ENCODE measurements around the gene CNTNAP5.

CNTNAP5 gene

DNA sequence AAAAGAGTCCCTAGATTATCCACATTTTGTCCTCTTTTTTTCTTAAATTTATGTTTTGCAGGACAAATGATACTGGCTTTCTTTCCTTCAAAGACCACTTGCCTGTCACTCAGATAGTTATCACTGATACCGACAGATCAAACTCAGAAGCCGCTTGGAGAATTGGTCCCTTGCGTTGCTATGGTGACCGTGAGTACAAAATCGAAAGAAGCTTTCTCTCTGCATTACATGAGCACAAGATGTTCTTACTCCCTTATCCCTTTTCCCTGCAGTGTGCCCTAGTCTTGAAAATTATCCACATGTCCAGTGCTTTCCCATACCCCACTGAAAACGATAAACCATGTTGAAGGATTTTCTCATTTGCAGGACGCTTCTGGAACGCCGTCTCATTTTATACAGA lies 738.5 kb downstream of the CNTNAP5 start:
- no peak for DNase-seq (ENCODE audit: low read depth)
- H3K4me3 ChIP-seq (ENCODE audit: low read length): no peak overlapping the region
- TF ChIP-seq, protein P1, sequence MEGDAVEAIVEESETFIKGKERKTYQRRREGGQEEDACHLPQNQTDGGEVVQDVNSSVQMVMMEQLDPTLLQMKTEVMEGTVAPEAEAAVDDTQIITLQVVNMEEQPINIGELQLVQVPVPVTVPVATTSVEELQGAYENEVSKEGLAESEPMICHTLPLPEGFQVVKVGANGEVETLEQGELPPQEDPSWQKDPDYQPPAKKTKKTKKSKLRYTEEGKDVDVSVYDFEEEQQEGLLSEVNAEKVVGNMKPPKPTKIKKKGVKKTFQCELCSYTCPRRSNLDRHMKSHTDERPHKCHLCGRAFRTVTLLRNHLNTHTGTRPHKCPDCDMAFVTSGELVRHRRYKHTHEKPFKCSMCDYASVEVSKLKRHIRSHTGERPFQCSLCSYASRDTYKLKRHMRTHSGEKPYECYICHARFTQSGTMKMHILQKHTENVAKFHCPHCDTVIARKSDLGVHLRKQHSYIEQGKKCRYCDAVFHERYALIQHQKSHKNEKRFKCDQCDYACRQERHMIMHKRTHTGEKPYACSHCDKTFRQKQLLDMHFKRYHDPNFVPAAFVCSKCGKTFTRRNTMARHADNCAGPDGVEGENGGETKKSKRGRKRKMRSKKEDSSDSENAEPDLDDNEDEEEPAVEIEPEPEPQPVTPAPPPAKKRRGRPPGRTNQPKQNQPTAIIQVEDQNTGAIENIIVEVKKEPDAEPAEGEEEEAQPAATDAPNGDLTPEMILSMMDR (conservative IDR thresholded peaks at IDR 0.05; ENCODE audit: low read length): no peak

DNA sequence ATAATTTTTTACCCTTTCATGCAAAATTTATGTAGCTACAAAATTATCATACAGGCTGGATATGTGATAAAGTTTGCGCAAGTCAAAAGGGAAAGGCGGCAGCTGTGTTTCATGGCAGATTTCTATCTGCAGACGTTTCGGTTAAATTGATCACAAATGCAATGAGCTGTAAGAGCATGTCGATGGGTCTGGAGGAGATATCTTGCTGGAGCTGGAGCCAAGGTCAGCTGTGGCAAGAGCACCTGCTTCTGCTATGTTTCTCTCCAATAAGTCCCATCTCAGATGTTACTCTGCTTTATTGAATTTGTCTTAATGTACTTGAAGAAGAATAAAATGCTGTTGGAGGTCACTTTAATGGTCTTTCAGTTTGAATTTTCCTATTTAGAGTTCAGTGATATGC lies 749.7 kb downstream of the CNTNAP5 start:
- TF ChIP-seq, protein P1 (conservative IDR thresholded peaks at IDR 0.05; ENCODE audit: low read length): no peak

DNA sequence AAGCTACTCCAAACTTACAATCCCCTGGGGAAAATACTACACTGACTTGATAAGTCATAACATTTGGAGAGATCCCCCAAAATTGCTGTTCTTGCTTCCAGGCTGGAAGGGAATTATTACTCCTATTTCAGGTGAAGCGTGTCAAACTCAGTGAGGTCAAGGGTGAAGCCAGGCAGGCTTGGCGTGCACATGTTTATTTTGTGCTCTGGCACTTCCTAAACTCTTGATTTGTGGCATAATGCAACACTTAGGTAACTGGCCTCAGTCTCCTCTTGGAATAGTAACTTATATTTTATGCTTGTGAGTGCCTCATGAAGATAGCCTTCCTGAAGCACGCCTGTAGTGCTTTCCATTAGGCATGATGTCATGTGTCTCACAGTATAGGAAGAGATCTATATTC lies 751.2 kb downstream of the CNTNAP5 start:
- DNase-seq (ENCODE audit: low read depth): no peak
- TF ChIP-seq, protein P1 (conservative IDR thresholded peaks at IDR 0.05; ENCODE audit: low read length): no peak
- H3K4me3 ChIP-seq (ENCODE audit: low read length): no peak overlapping the region

More for the DNA sequence above, 749.7 kb downstream of the CNTNAP5 start:
- no peak overlapping the region for H3K4me3 ChIP-seq (ENCODE audit: low read length)
- no peak for DNase-seq (ENCODE audit: low read depth)

DNA sequence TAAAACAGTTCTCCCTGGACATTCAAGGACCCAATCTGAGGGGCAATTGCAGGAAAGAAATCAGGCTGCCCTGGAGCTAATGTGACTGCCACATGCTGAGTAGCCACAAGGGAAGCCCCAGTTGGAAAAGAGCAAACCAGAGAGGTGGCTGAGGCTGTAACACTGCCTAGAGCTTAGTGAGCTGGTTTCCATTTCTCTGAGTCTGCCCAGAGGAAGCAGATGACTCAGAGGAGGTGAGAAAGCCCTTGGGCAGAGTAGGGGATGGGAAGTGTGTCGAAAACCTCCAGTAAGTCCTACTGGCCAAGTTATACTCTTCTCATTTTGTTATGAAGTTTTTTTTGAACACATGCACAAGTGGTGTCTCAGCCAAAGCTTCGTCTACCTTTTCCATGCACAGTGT lies 753.0 kb downstream of the CNTNAP5 start:
- DNase-seq (ENCODE audit: low read depth): no peak
- TF ChIP-seq, protein P1 (conservative IDR thresholded peaks at IDR 0.05; ENCODE audit: low read length): no peak
- no peak overlapping the region for H3K4me3 ChIP-seq (ENCODE audit: low read length)

DNA sequence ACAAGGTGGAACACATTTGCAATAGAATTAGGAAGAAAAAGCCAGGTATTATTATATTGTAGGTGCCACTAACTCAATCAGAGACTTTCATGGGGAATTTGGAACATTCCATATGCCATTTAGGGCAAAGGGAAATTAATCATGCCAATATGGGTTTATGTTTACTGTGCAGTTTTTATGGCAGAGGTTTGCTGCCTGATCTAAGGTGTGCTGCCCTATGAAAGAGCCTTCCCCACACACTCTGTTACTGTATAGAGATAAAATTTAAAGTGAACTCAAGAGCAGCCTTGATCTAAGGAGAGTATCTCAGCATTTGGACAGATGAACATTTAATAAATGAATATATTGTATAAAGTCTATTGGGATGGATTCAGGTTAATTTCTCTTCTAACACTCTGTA lies 771.6 kb downstream of the CNTNAP5 start:
- no peak overlapping the region for H3K4me3 ChIP-seq (ENCODE audit: low read length)
- TF ChIP-seq, protein P1 (conservative IDR thresholded peaks at IDR 0.05; ENCODE audit: low read length): no peak
- DNase-seq (ENCODE audit: low read depth): no peak

DNA sequence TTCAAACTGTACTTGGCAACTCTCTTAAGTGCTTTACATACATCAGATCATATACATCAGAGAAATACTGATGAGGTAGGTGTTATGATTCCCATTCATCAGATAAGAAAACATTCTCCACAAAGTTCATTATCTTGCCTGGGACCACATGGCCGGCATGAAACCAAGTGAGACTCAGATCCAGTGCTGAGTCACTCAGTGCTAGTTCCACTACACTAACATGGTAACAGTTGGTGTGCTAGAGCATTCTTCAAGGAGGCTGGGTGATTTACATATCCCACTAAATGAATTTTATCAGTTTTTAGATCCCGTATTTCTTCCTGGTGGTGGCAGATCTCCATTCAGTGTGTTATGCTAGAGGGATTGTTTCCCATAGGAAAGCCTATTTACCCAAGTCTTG lies 772.0 kb downstream of the CNTNAP5 start:
- H3K4me3 ChIP-seq (ENCODE audit: low read length): no peak overlapping the region
- TF ChIP-seq, protein P1 (conservative IDR thresholded peaks at IDR 0.05; ENCODE audit: low read length): no peak
- no peak for DNase-seq (ENCODE audit: low read depth)

DNA sequence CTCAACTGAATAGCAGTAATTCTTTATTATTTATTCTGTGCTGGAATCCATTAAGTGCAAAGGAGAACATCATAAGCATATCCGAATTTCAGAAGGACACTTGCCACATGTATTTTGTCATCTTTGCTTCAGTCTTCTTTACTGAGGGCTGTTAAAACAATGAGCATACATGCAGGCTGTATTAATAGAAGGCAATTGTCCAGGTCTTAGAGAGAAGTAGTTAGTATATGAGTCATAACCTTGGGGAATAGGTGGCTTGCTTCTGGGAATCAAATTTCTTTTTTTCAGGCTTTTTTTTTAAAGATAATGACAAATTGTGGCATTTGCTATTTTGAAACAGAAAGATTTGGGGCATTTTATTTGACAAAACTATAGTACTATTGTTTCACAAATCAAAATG lies 773.5 kb downstream of the CNTNAP5 start:
- no peak for DNase-seq (ENCODE audit: low read depth)

More for the DNA sequence above, 773.5 kb downstream of the CNTNAP5 start:
- no peak overlapping the region for H3K4me3 ChIP-seq (ENCODE audit: low read length)
- TF ChIP-seq, protein P1 (conservative IDR thresholded peaks at IDR 0.05; ENCODE audit: low read length): no peak

Measured in AG10803 (cell line).